Skeletal muscle tissue (tissue), 4 donors: ENCODE results near the gene SCUBE1. TPM values are rescaled to one million over a fixed set of nuclear protein-coding genes. Genes with fewer than 3 reads are reported as not detected.

Source experiments
- H3K27ac ChIP-seq: one replicate; pipeline ENCODE4 v1.7.0; 2013; ENCODE audit warnings: mild to moderate bottlenecking, low read depth, low read length, inconsistent platforms
- H3K27me3 ChIP-seq, 3 donors: one replicate each; pipeline ENCODE4 v1.7.0; 2013; ENCODE audit warnings: low read length in 3 of 3; ENCODE audit not compliant: control insufficient read depth in 3 of 3, insufficient read depth in 3 of 3
- H3K36me3 ChIP-seq, 3 donors: one replicate each; pipeline ENCODE4 v1.7.0; 2013; ENCODE audit warnings: low read length in 3 of 3; ENCODE audit not compliant: control insufficient read depth in 3 of 3, insufficient read depth in 3 of 3
- H3K4me1 ChIP-seq, 3 donors: one replicate each; pipeline ENCODE4 v1.7.0; 2013; ENCODE audit warnings: low read length in 3 of 3, mild to moderate bottlenecking in 3 of 3; ENCODE audit not compliant: control insufficient read depth in 3 of 3, insufficient read depth in 3 of 3
- H3K4me3 ChIP-seq, 3 donors: one replicate each; pipeline ENCODE4 v1.7.0; 2013; ENCODE audit warnings: low read length in 3 of 3
- H3K9ac ChIP-seq, 3 donors: one replicate each; pipeline ENCODE4 v1.7.0; 2013; ENCODE audit warnings: low read length in 3 of 3, mild to moderate bottlenecking in 3 of 3, moderate library complexity in 2 of 3, low read depth in 1 of 3
- H3K9me3 ChIP-seq, 3 donors: one replicate each; pipeline ENCODE4 v1.7.0; 2013; ENCODE audit warnings: low read length in 3 of 3; ENCODE audit not compliant: control insufficient read depth in 3 of 3
- total RNA-seq: library from RNA; depleted of rRNA; stranded (reverse); fragments of >200 nt; gene quantifications from one replicate; pipeline ENCODE4 v1.2.3, GENCODE V29; 2014
- donor health status: Osteomylitis.

Gene SCUBE1
- total RNA-seq, 1 donor from 2014 or later = under 0.01 TPM

DNA sequence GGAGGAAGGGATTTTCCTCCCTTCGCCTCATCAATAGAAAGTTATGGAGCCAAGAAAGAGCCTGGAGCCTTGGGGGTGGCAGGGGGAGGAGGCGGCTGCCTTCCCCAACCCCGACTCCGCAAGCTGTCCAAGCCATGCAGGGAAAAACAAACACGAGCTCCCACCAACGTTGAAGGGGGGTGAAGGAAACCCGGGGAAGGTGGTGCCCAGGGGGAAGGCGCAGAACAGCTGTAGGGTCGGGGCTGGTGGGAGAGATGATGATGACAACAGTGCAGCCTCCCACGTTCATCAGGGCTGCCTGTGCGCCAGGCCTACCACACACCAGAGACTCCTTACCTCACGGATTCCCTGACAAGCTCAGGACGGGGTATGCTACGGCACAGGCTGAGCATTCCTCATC, 73.5 kb downstream of the SCUBE1 start:
- no peak overlapping the region for H3K27ac ChIP-seq
- H3K36me3 ChIP-seq = no peaks in the 10 kb centered on the region
- no peak overlapping the region for H3K9ac ChIP-seq
- peaks cover under 1 to 2% (median 2%) of the 10 kb centered on the region in 3 donors for H3K4me1 ChIP-seq
- H3K9me3 ChIP-seq = no peaks in the 10 kb centered on the region
- H3K27me3 ChIP-seq = peaks cover 26 to 68% (median 63%) of the 10 kb centered on the region in 3 donors
- no peak overlapping the region for H3K4me3 ChIP-seq

DNA sequence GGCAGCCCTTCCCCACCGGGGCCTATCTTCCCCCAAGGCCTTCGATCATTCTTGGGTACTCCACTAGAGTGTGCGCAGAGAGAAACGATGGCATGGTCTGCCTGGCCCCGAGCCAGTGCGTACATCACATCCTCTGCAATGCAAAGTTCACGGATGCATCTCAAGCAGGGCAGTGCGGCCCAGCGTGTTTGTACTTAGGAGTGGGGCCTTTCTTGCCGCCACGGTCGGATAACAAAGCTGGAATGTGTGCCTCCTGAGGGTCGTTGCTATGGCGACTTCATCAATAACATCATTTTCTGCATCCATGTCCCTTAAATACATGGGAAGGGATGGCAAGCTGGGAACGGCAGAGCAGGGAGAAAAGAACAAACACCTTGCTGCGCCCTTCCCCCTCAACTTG, 73.9 kb downstream of the SCUBE1 start:
- Histone ChIP-seq H3K9ac (no peak overlapping the region), H3K4me1 (peaks cover 5 to 6% (median 5%) of the 10 kb centered on the region in 3 donors), H3K36me3 (no peaks in the 10 kb centered on the region), H3K9me3 (no peaks in the 10 kb centered on the region), H3K27ac (no peak overlapping the region), H3K4me3 (no peak overlapping the region), H3K27me3 (peaks cover 30 to 68% (median 66%) of the 10 kb centered on the region in 3 donors)

DNA sequence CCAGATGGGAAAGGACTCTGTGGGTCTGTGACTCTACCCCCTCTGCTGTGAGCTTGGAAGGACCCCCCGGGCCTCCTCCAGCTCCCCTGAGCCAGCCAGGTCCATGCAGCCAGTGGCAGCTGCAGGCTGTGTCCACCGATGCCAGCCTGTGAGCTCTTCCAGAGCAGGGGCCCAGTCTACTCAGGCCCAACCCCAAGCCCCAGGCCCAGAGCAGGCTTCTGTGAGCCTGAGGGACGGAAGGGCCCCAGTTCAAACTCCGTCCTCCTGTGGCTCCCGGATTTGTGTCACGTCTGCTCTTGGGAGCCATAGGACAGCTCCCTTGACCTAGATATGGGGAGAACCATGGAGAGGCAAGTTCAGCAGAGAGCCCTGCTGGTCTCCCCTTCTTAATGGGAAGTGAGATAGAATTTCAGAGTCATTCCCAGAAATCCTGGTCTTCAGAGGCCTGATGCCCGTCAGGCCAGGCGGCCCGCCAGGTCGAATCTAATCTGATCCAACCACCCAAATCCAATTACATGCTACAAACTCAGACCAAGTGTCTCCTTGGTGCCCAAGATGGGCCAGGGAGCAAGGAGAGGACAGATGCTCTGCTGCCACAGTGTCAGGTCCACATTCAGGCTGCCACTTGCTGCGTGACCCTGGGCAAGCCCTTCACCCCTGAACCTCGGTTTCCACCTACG, 75.1 kb downstream of the SCUBE1 start:
- Histone ChIP-seq H3K9ac (no peak overlapping the region), H3K4me1 (peaks cover 11 to 12% (median 11%) of the 10 kb centered on the region in 3 donors), H3K27me3 (peaks cover 41 to 71% (median 70%) of the 10 kb centered on the region in 3 donors), H3K9me3 (no peaks in the 10 kb centered on the region), H3K36me3 (no peaks in the 10 kb centered on the region), H3K27ac (no peak overlapping the region), H3K4me3 (no peak overlapping the region)

DNA sequence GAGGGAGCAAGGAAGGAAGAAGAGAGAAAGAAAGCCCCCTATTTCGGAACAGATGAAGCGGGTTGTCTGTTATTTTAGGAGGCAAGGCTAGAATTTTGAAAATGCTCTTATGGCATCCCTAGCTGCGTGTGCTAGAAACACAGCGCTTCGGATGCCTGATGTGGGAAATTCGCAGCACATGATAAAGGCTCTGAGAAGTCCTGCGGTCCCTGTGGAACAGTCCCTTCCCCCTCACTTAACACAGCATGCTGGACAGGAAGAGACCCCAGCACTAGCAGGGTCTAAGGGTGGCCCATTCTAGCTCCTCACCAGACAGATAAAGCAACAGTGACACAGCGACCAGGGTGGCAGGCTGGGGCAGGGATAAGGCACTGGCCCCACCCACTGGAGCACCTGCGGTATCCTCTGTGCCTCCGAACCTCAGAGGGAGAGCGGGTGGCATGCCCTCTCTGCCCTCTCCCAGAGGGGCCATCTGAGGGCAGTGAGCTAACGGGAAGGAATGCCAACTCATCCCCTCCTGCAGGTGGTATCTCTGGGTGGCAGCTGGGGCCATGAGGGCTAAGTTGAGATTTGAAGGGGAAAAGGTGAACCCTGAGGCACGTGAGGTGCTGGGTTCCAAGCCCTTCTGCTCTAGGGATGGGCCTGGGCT, 75.7 kb downstream of the SCUBE1 start:
- no peak overlapping the region for H3K9ac ChIP-seq
- H3K9me3 ChIP-seq = no peaks in the 10 kb centered on the region
- peaks cover 11 to 12% (median 11%) of the 10 kb centered on the region in 3 donors for H3K4me1 ChIP-seq
- no peak overlapping the region for H3K27ac ChIP-seq
- no peak overlapping the region for H3K4me3 ChIP-seq
- H3K36me3 ChIP-seq = no peaks in the 10 kb centered on the region
- peaks cover 43 to 73% (median 70%) of the 10 kb centered on the region in 3 donors for H3K27me3 ChIP-seq

DNA sequence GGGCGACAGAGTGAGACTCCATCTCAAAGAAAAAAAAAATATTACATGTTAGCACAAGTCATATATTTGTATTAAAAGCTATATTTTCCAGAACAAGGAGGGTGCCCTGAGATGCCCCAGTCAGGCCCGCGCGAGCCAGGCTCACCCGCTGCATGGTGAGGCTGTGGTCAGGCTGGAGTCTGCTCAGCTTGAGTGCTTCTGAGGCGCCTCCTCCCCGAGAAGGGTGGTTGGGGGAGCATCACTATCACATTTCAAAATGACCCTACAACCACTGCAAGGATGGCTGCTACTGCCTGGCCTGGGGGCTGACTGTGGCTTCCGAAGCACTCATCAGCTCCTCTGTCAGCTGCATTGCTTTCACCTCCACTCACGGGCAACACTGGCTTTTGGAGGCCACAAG, 77.1 kb downstream of the SCUBE1 start:
- H3K36me3 ChIP-seq = no peaks in the 10 kb centered on the region
- no peak overlapping the region for H3K9ac ChIP-seq
- H3K4me3 ChIP-seq = no peak overlapping the region
- peaks cover 43 to 70% (median 69%) of the 10 kb centered on the region in 3 donors for H3K27me3 ChIP-seq
- no peak overlapping the region for H3K27ac ChIP-seq
- no peaks in the 10 kb centered on the region for H3K9me3 ChIP-seq
- H3K4me1 ChIP-seq = peaks cover 11 to 12% (median 11%) of the 10 kb centered on the region in 3 donors

DNA sequence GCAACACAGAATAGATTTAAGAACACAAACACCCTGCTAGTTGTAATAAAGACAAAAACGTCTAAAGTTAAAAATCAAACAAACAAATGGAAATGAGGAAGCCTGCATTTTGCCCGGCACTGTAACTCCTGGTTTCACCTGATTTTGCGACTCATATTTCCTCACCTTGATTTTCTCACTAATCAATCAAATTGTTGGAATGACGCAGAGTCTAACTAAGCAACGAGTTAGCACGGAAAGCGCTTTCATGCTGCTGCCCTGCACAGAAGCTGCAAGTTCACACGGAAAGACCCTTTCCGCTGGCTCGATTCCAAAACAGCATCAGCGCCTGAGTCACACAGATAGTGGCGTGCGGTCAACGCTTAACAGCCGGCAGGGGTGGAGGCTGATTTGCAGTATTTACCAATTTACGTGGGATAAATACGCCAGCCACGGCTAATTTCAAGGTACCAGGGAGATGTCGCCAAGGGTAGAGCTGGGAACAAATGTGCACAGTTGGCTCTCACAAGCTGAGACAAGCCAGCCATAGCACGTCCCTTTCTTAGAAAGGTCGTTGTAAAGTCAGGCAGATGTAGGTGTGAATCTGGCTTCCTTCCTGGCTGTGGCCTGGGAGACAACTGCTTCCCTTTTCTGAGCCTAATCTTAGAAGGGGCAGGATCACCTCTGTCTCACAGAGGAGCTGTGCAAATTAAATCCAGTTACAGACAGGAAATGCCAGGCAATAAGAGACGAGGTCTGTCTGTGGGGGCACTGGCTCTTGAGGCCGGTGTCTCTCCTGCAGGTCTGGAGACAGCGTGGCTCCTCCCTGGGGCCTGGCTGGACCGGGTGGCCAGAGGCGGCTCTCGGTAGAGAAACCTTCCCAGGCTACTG, 79.3 kb downstream of the SCUBE1 start:
- H3K9ac ChIP-seq = peak overlapping the region in 1 of 3 donors; percentile 38
- no peak overlapping the region for H3K4me3 ChIP-seq
- peaks cover 11 to 12% (median 11%) of the 10 kb centered on the region in 3 donors for H3K4me1 ChIP-seq
- no peaks in the 10 kb centered on the region for H3K9me3 ChIP-seq
- no peak overlapping the region for H3K27ac ChIP-seq
- H3K27me3 ChIP-seq = peaks cover 43 to 56% (median 54%) of the 10 kb centered on the region in 3 donors
- no peaks in the 10 kb centered on the region for H3K36me3 ChIP-seq

DNA sequence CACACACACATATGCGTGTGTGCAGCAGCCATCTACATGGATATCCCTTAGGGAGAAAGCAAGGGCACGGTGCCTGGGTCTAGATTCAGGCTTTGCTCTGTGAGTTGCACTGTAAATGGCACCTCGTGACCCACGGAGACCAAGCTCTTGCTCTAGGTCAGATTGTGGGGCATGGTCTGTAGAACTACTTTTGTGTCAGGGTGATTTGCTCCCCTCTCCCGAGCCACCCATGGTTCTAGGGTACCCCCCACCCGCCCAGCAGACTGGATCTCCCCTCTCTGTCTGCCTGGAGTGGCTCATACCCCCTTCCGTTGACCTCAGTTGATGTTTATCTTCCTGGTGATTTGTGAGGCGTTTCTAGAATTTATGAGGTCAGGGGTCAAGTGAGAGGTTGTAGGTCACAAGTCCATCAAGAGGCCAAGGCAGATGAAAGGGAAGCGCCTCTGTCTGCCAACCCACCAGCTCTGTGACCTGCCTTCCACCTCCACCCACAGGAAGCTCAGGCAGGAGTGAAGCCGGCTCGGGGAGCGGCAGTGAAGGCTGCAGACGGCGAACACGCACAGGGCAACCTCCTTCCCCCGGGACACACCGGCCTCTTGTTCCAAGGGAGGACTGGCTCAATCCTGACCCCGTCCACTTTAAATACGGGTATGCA, 80.1 kb downstream of the SCUBE1 start:
- Histone ChIP-seq H3K4me1 (peaks cover 11 to 12% (median 11%) of the 10 kb centered on the region in 3 donors), H3K9ac (no peak overlapping the region), H3K9me3 (no peaks in the 10 kb centered on the region), H3K4me3 (no peak overlapping the region), H3K36me3 (no peaks in the 10 kb centered on the region), H3K27me3 (peaks cover 43 to 48% (median 46%) of the 10 kb centered on the region in 3 donors), H3K27ac (no peak overlapping the region)

DNA sequence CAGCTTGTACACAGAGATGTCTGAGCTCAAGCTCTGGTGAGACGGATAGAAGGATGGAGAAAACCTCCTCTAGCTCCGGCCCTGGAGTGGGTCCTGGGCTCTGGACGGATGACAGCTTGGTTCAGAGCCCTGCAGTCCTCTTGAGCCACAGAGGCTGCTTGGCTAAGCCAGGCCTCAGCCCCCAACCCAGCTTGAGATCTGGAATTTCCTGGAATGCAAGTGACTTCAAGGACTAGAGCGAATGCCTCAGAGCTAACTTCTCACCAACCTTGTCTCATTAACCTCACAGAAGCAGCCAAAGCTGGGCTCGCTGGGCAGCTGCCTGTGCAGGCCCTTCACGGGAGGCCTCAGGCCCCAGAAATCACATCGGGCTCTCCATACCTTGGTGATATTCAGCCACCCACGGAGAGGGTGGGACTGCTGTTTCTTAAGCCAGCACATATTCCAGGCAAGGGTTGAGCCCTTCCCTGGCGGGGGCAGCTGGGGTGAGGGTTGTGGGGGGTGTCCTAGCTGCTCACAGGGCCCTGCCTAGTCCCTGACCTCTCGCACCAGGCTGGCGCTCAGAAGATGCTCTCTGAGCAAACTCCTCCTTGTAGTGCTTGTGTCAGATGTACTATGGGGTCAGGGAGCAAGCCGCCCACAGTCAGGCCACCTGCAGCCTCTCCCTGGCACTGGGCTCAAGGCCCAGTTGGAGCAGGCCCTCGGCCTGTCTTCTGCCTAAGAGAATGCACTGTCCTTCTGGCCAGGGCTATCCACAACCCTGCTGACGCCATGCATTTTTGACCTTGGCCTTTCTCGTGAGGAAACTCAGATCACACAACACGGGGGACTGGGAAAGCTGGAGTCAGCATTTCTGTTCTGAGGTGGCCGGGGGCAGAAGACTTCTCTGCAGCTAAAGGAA, 82.6 kb downstream of the SCUBE1 start:
- Histone ChIP-seq H3K4me3 (no peak overlapping the region), H3K9me3 (no peaks in the 10 kb centered on the region), H3K36me3 (no peaks in the 10 kb centered on the region), H3K4me1 (peaks cover 11 to 15% (median 15%) of the 10 kb centered on the region in 3 donors), H3K9ac (no peak overlapping the region), H3K27me3 (peaks cover 22 to 34% (median 30%) of the 10 kb centered on the region in 3 donors), H3K27ac (no peak overlapping the region)

DNA sequence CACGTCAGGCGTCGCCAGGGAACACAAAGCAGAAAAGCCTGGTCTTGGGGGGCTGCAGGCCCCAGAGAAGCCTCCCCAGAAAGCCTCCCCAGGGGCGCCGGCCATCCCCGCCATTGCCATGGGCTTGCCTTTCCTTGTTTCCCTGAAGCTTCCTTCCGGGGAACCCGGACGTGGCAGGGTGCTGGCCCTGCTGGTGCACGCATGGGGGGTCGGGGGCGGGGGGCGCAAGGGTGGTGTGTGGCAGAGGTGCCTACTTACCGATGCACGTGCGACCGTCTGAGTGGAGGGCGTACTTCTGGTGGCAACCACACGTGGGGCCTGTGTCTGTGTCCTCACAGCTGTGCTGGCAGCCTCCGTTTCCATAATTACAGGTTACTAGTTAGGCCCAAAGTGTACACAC, 85.2 kb downstream of the SCUBE1 start:
- no peak overlapping the region for H3K4me3 ChIP-seq
- H3K9me3 ChIP-seq = no peaks in the 10 kb centered on the region
- H3K36me3 ChIP-seq = no peaks in the 10 kb centered on the region
- H3K27me3 ChIP-seq = peaks cover 8 to 32% (median 14%) of the 10 kb centered on the region in 3 donors
- no peak overlapping the region for H3K27ac ChIP-seq
- no peak overlapping the region for H3K9ac ChIP-seq
- peaks cover 0 to 4% (median 3%) of the 10 kb centered on the region in 3 donors for H3K4me1 ChIP-seq
